HG03521 (cell line): ENCODE measurements around the gene STAT4.

Experiments used
- ATAC-seq: cut with Tn5 transposase; IDR thresholded peaks from one replicate; pipeline ENCODE4 v1.9.1; 2021; ENCODE audit warnings: mild to moderate bottlenecking, moderate library complexity; ENCODE audit not compliant: unreplicated experiment

The STAT4 gene

DNA sequence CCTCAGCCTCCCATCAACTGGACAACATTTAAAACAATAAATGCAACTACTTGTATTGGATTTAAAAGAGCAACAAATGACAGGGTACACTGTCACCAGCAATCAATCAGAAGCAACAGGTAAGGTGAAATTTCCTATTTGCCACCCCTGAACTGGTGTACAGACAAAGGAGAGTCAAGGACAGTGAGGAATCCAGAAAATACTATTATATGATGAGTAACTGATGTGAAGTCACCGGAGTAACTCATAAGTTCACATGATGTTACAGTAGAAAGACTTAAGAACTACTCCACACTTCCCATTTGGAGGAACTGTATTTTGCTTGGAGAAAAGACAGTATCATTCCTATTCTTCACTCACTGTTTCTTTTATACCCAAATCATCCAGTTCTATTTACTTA lies 132.7 kb downstream of the STAT4 start:
- no peak for ATAC-seq

DNA sequence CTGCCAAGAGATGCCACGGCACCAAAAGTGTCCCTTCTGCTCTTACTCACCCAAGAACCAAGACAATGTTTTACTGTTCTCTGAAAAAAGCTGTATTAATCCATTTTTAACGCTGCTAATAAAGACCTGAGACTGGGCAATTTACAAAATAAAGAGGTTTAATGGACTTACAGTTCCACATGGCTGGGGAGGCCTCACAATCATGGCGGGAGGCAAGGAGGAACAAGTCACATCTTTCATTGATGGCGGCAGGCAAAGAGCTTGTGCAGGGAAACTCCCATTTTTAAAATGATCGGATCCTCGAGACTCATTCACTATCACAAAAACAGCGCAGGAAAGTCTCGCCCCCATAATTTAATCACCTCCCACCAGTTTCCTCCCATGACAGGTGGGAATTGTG lies 135.0 kb downstream of the STAT4 start:
- no peak for ATAC-seq

DNA sequence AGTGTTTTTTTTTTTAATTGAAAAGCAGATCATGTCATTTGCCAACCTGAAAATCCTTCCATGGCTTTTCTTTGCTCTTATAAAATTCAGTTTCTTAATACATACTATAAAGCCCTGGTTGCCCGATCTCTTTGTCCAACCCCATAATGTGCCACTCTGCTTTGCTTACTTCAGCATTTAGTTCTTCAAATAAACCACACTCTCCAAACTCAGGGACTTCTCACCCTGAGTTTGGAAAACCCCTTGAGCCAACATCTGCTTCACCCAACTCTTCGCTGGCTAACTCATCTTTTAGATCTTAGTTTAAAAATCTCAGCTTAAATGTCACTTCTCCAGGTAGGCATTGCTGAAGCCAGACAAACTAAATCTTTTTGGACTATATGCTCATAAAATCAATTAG lies 135.6 kb downstream of the STAT4 start:
- ATAC-seq: no peak

DNA sequence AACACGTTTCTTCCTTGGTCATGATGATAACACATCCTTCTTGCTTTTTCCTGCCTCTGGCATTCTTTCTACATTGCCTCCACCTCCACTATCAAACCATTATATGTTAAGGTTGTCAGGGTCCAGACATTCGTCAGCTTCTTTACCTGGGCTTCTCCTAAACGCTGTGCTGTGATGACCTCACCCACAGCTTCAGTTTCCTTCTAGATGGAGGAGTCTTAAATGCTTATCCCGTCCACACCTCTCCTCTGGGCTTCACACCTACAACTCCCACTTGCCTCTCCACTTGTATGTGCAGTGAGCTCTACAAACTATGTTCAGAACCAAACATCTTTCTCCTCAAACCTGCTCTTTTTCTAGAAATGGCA lies 136.2 kb downstream of the STAT4 start:
- peak; percentile 3 for ATAC-seq

DNA sequence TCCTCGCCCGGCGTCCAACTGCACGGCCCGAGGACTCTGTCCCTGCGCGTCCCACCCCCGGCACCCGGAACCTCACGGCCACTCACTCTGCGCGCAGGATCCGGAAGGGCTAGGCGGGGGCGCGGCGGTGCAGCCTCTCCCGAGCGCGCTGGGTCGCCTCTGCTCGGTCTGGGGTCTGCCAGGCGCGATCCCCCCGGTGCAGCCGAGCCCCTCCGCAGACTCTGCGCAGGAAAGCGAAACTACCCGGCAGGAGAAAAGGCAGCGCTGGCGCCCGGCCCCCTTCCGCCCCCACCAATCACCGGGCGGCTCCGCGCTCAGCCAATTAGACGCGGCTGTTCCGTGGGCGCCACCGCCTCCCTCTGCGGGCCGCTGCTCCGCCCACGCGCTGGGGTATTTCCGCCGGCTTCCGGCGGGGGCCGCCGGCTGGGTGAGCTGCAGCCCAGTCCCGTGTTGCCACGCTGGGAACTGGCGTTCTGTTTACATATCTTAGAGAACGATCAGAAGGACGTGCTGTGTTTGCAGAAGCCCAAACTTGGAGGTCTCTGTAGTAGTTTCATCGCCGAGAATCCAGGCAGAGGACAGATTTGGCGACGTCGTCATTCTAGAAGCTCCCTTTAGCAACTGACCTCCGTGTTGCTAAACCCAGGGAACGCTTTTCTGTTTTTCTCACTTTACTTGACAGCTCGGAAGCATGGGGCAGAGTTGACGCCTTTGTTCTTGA lies 136.7 kb downstream of the STAT4 start, which contains the start of gene STAT1:
Gene STAT1 (minus strand): TSS at position 240 of the 721 bp plus-strand sequence. CDS start 4,168 bp downstream, outside the sequence.
- peak; percentile 79 for ATAC-seq

DNA sequence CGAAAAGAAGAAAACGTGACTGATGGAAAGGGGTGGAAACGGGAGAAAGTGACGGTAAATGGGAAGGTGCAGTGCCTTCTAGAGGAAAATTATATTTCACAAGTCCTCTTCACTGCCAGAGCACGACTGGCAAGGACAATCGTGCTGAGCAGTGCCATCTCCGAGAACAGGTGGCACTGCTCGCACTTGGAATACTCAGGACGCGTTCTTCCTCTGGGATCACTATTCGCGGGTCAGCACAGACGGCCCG lies 137.2 kb downstream of the STAT4 start:
- no peak for ATAC-seq

DNA sequence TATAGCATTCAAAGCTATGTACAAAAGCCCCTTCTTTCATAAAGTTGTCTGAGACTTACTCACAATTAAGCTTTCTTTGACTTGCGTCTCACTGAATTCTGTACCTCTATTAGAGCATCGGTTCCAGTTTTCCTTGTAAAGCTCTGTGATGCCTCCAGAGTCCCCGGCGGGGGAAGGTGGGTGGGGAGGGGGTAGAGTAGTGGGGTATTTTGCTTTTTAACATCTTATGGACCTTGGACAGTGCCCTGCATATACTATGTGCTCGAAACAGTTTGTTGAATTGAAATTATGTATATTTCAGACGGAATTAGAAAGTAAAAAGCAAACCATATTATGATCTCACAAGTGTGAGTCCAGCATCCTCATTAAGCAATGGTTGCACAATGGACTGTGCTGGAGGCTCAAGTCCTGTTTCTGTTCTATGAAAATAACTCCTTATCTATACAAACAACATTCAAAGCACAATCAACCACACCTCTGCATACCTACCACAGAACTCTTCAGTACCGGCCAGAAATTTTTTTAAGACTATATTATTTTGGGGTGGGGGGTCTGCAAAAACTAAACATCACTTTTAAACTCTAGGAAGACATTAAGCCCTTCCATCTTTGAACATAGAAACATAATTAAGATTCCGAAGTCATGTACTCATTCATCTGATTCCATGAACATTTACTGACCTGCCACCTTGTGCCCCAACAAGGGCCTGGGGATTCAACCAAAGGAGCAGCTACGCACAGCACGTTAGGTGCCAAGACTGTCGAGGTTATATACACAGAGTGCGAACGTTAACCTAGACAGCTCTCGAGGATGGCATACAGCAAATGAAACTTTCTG lies 137.7 kb downstream of the STAT4 start:
- ATAC-seq: no peak

DNA sequence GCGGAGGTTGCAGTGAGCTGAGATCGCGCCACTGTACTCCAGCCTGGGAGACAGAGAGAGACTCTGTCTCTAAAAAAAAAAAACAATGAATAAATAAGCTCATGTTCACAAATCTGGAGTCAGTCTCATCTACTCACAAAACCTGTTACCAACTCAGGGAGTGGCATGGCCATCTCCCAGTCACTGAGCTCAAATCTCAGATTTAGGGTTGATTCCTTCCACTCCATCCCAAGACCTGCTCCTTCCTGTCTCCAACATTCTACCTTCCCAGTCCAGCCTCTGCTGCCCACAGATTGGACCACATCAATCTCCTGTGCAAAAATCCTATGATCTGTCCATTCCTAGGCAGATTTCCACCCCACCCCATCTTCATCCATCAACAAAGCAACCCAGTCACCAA lies 138.4 kb downstream of the STAT4 start:
- ATAC-seq: no peak

DNA sequence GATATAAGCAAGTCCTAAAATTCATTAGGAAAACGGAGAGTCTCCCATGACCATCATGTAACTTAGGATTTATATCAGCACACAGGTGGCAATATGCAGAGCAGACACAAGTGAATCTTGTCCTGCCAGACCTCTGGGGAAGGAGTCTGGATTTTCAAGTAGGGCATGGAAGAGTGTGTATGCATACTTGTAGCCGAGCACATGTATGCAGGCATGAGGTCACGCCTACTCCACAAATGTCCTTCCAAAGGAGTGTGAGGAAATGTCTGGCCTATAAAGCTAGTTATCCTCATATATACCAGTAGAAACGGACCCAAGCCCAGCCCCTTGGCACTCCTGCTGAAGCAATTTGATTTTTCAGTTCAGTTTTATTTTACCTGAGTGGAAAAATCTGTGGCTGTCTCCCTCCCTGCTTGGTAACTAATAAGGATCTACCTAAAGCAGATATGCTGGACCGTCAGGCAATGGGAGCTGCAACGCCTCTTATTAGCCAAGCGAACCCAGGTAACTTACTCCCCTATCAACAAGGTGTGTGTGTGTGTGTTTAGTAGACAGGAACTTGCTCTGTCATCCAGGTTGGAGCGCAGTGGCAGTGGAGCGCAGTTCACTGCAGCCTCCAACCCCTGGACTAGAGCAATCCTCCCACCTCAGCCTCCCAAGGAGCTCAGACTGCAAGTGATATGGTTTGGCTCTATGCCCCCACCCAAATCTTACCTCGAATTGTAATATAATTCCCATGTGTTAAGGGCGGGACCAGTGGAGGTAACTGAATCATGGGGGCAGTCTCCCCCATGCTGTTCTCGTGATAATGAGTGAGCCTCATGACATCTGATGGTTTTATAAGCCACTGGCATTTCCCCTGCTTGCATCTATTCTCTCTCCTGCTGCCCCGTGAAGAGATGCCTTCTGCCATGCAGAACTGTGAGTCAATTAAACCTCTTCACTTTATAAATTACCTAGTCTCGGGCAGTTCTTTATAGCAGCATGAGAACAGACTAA lies 139.6 kb downstream of the STAT4 start:
- no peak for ATAC-seq

DNA sequence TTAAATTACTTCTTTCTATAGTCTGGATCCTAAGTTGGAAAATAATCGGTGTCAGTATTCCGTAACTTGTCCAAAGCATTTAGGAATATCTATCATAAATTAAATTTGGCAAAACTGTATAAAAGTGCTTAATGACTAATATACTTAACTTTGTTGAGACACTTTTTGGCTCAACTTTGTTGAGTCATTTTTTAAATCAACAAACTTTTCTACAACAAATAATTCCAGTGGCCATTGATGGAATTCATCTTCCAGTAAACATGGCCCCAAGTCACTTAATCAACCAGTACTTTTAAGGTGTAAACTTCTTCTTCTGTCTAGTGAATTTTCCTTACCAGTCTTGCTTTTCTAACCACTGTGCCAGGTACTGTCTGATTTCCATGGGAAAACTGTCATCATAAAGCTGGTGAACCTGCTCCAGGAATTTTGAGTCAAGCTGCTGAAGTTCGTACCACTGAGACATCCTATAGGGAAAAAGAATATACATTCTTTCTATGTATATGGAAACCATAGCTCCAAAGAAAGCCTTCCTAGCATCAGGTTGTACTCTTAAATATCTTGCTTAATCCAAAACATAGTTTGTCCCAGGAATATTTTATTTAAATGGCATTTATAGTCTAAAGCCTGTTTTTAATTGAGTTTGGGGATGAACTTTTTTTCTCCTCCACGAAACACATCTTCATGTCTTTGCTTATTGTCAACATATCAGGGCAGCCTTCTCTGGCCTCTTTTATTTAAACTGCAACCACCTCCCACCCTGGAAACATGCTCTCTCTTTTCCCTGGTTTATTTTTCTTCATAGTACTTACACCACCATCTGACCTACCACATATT lies 141.0 kb downstream of the STAT4 start:
- ATAC-seq: no peak

DNA sequence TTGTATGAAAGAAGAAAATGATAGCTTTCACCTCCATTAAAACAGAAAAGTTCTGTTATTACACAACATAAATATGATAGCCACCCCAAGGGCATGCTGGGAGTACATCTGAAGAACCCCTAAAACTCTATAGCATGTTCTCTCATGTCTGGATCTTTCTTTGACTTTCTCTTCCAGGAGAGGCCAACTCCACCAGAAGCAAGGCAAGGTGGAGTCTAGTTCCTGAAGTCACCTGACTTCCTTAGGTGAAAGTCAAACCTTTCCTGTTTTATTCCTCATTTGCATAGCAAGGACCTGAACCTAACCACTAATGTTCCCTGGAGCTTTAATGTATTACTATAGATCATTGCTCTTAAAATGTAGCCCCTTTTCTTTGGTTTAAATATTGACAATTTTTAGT lies 142.5 kb downstream of the STAT4 start:
- ATAC-seq: no peak

DNA sequence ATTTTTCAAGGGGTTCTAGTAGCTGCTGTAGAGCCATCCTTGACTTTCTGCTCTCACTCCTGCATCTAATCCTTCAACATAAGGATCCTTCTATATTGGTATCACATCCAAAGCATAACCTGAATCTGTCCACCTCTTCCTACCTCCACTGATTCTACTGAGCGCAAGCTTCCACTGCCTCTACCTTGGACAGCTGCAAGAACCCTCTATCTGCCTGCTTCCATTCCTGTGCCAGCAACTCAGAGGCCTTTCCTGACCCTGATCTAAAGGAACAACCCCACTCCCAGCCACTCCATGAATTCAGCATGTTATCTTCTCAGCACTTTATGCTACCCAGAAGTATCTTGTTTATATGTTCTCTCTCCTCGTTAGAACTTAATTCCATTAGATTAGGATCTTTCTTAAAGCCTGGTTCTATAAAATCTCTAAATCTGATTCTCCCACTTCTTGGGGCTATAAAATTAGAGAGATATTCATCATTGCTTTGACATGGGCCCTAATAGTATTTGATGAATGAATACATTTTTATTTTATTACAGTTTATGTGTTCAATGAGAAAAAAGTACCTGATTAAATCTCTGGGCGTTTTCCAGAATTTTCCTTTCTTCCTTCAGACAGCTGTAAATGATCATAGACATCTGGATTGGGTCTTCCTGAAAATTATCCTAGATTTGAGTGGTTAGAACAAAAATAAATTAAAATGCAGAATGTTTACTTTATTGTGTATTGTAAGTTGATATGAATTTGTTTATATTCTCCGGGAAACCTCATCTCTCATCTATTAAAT lies 143.6 kb downstream of the STAT4 start:
- no peak for ATAC-seq

DNA sequence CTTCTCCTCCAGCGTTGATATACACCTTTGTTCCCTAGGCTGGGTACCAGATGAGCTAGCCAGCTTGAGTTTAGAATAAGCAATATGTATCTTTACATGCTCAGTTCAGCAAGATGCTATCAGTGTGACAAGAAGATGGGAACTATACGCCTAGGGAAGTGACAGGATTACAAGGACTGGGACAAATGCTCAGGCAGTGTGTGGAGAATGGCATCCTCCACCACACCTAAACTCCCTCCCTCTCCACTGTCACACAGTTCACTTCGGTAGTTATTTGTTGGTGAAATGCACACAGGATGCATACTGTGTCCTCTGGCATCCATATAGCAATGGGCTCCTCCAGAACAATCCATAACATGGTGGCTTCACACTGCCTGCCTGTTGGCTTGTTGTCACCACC lies 144.5 kb downstream of the STAT4 start:
- no peak for ATAC-seq

DNA sequence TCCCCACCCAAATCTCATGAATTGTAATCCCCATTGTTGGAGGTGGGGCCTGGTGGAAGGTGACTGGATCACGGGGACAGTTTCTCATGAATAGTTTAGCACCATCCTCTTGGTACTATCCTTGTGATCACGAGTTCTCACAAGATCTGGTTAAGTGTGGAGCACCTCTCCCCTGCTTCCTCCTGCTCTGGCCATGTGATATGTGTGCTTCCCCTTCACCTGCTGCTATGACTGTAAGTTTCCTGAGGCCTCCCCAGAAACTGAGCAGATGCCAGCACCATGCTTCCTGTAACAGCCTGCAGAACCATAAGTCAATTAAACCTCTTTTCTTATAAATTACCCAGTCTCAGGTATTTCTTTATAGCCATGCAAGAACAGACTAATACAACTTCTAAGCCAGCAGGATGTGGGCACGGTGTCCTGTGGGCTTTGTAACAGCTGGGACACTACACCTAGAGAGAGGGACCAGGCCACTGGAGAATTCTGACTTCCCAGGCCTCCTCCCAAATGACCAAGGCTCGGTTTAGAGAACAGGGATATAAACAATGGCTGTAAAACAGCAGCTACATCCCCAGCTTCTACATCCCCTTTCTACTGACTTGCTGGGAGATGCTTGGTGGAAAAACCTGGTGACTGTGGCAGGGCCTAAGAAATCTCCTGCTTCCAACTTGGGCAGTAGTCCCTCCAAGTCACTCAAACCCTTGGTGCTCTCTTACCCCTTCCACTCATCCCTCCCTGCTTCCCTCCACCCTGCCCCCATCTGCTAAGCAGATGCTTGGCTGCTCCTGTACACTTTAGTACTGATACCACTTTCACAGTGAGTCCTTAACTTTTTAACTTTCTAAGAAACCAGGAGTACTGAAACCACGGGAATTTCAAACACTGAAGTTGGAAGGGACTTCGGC lies 147.1 kb downstream of the STAT4 start:
- no peak for ATAC-seq

DNA sequence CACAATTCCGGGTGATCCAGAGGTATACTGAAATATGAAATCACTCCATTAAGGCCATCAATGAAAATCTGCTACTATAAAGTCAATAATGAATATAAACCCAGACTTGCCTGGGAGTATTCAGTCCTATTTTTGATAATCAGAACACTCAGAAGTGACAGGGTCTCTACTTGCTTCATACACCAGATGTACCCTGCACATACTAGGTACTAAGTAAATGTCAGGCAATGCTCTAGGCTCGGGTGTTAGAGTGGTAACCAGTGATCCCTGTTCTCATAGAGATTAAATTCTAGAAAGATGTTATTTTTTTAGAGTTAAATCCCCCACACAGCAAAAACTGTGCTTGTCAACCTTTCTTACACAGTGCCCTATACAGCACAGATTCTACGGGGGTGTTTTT lies 149.2 kb downstream of the STAT4 start:
- no peak for ATAC-seq

DNA sequence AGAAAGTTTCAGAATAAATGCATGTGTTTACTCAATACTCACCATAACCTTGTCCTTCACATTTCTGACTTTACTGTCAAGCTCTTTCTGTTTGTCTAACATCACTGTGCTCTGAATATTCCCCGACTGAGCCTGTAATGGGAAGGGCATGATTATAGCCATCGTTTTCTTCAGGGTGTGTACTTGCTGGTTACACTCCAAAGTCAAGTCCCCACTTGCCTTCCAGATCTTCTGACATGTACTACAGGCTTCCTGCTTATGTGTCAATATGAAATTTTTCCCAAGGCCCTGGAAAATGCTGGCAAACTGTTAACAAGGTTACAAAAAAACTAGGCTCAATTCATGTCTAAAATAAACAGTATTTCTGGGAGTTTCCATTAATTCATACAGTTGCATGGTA lies 149.8 kb downstream of the STAT4 start:
- no peak for ATAC-seq

DNA sequence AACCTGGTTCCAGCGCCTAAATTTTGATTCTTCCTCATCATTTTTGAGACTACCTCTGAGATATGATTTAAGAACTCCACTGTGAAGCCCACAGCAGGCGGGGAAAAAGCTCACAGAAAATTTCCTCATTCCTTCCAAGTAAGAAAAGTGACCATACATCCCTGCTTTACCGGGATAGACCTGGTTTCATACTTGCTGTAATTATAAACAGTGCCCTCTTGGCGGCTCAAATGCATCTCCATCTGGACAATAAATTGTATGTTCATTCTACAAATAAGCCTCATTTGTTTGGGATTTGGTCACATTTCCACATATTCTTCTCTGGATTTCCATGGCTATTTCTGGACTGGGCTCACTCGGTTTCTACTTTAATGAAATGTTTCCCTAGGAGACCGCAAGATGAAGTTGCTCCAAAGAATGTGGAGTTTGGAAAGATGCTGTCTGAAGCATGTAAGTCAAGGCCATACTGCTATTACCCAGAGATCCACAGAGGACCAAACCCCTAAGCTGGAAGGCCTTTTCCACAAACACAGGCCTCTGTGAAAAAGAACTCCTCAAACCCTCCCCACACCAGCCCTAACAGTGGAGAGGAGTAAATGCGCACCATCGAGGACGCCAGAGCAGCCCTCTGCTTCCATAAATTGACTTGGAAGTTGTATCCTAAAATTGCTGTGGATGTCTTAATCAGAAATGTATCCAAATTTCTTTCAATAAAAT lies 150.7 kb downstream of the STAT4 start:
- ATAC-seq: no peak

DNA sequence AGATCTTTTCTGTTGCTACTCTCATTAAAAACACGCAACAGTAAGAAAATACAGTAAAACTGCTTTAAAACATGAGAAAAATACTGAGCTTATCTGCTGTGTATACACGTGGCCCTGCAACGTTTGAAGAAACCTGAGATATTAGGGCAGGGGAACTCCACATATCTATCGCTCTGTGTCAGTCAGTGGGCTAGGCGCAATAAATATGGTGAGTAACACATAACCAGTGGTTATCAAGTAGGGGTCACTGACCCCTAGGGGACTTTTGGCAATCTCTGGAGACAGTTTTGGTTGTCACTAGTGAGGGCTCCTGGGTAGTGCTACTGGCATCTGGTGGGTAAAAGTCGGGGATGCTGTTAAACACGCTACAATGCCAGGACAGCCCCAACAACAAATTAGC lies 151.7 kb downstream of the STAT4 start:
- ATAC-seq: no peak
